Activated naive CD4-positive, alpha-beta T cell treated with anti-CD3 and anti-CD28 coated beads for 36 hours (primary cell): ENCODE measurements around the gene PBX1. TPM values are rescaled to one million over a fixed set of nuclear protein-coding genes. Genes with fewer than 3 reads are reported as not detected.

ENCODE experiments used
- CTCF ChIA-PET: fragments of 350-600 bp; sonication (Branson Sonifier 250); formaldehyde crosslinking; loops from one replicate; lab custom pipeline; 2021; ENCODE audit warnings: antibody characterized with exemption; lab: Charles Lee
- DNase-seq: peaks from one replicate; pipeline ENCODE4 v3.0.0-alpha.2; 2020
- H3K27ac Mint-ChIP-seq: one replicate; pipeline ENCODE4 v1.8.0; 2021; ENCODE audit warnings: mild to moderate bottlenecking, mixed read lengths
- H3K27me3 Mint-ChIP-seq: one replicate; pipeline ENCODE4 v1.8.0; 2021; ENCODE audit warnings: low read depth, mixed read lengths
- H3K36me3 Mint-ChIP-seq: one replicate; pipeline ENCODE4 v1.8.0; 2021; ENCODE audit warnings: low read depth, mixed read lengths
- H3K4me1 Mint-ChIP-seq: one replicate; pipeline ENCODE4 v1.8.0; 2021; ENCODE audit warnings: low read depth, mixed read lengths
- H3K4me3 Mint-ChIP-seq: one replicate; pipeline ENCODE4 v1.8.0; 2021; ENCODE audit warnings: mild to moderate bottlenecking, moderate library complexity, mixed read lengths
- H3K9me3 Mint-ChIP-seq: one replicate; pipeline ENCODE4 v1.8.0; 2021; ENCODE audit warnings: mixed read lengths
- intact Hi-C: fragments of 100-400 bp; cut with micrococcal nuclease; formaldehyde crosslinking; loops from one replicate; pipeline ENCODE4 v1.15.1; 2023
- total RNA-seq, 2 experiments: library from RNA; stranded (reverse); gene quantifications; one replicate each; pipeline ENCODE4 v1.2.3, GENCODE V29; 2021

The PBX1 gene
- total RNA-seq, 2 experiments from 2014 or later = 0.27 to 0.31 TPM

- no peaks in the 10 kb centered on the region for H3K9me3 Mint-ChIP-seq
- CTCF ChIA-PET = no interaction called here
- no peak overlapping the region for H3K27ac Mint-ChIP-seq
- H3K36me3 Mint-ChIP-seq = no peaks in the 10 kb centered on the region
- DNase-seq = no peak
- no peaks in the 10 kb centered on the region for H3K27me3 Mint-ChIP-seq
- no peak overlapping the region for H3K4me3 Mint-ChIP-seq
- intact Hi-C loops = no loop called here
- H3K4me1 Mint-ChIP-seq = no peaks in the 10 kb centered on the region
These were observed 148.9 kb downstream of the PBX1 start for GRCh38 chr1:164707868-164708331.

DNA sequence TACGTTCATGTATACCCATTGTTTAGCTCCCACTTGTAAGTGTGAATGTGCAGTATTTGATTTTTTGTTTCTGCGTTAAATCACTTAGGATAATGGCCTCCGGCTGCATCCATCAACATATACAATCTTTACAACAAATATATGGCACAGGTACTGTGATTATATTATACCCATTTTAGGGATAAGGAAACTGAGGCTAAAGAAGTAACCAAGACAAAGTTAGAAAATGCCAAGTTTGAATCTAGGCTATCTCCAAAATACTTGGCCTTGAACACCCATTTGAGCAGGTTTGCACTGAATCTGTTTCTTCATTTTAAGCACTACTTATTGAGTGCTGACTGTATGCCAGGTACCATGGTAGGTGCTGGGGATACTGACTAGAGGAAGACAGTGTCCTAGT is 149.6 kb downstream of the PBX1 start:
- H3K4me3 Mint-ChIP-seq = no peak overlapping the region
- H3K4me1 Mint-ChIP-seq = no peaks in the 10 kb centered on the region
- H3K36me3 Mint-ChIP-seq = no peaks in the 10 kb centered on the region
- CTCF ChIA-PET = no interaction called here
- no peak overlapping the region for H3K27ac Mint-ChIP-seq
- DNase-seq = no peak
- intact Hi-C loops = no loop called here
- no peaks in the 10 kb centered on the region for H3K9me3 Mint-ChIP-seq
- no peaks in the 10 kb centered on the region for H3K27me3 Mint-ChIP-seq

DNA sequence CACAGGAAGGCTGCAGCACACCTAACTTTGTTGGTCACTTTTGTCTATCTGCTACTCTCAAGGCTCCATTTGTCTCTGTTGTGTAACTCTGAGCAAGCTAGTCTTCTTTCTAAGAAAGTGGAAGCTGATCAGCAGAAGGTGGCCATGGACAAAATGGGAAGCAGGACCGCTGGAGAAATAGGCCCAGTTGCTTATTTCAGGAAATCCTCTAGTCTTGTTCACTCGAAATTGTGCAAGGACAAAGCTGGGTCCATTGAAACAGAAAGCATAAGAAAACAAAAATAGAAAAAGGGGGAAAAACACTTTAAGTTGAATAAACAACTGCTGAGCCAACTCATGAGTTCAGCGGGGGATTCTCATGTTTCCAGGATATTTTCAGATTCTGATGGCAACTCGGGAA is 150.1 kb downstream of the PBX1 start:
- no peaks in the 10 kb centered on the region for H3K36me3 Mint-ChIP-seq
- no peak for DNase-seq
- no peaks in the 10 kb centered on the region for H3K27me3 Mint-ChIP-seq
- no peak overlapping the region for H3K27ac Mint-ChIP-seq
- H3K4me1 Mint-ChIP-seq = no peaks in the 10 kb centered on the region
- intact Hi-C loops = no loop called here
- no peaks in the 10 kb centered on the region for H3K9me3 Mint-ChIP-seq
- CTCF ChIA-PET = no interaction called here
- no peak overlapping the region for H3K4me3 Mint-ChIP-seq

DNA sequence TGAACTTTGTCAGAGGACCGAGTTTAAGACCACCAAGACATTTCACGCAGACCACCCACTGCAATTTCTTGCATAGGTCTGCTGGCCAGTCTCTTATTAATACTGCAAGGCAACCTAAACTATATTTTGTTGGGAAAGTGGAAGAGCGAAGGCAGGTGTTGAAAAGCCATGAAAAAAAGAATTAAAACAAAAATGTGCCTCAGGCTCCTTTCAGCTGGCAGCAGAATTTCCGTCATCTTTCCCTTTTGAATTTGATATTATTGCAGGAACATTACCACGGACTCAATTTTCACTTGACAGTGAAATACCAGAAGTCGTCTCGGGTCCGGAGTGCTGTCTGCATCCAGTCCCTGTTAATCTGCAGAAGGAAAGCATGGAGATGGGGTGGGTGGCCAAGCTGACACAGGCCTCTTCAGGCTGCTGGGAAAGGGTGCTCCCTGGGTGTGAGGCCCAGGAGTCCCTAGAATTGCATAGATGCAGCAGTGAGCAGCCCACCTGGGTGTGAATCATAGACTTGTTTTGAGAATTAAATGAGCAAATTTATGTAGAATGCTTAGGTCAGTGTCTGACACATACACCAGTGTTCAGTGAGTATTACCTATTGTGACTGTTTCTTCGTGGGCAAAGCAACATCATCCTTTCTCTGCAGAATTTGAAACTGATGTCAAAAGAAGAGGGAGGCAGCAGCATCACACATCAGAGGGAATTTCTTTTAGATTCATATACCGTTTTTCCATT is 150.7 kb downstream of the PBX1 start:
- Mint-ChIP-seq H3K27me3 (no peaks in the 10 kb centered on the region), H3K4me3 (no peak overlapping the region), H3K4me1 (no peaks in the 10 kb centered on the region), H3K9me3 (no peaks in the 10 kb centered on the region), H3K36me3 (no peaks in the 10 kb centered on the region), H3K27ac (no peak overlapping the region)
- CTCF ChIA-PET = no interaction called here
- DNase-seq = no peak
- intact Hi-C loops = no loop called here

GRCh38 chr1:164712131-164713036 is 153.4 kb downstream of the PBX1 start:
- no peaks in the 10 kb centered on the region for H3K27me3 Mint-ChIP-seq
- H3K9me3 Mint-ChIP-seq = peaks cover 3% of the 10 kb centered on the region
- no peak for DNase-seq
- CTCF ChIA-PET = no interaction called here
- no peaks in the 10 kb centered on the region for H3K36me3 Mint-ChIP-seq
- no peak overlapping the region for H3K27ac Mint-ChIP-seq
- peaks cover 3% of the 10 kb centered on the region for H3K4me1 Mint-ChIP-seq
- H3K4me3 Mint-ChIP-seq = no peak overlapping the region
- intact Hi-C loops = no loop called here

DNA sequence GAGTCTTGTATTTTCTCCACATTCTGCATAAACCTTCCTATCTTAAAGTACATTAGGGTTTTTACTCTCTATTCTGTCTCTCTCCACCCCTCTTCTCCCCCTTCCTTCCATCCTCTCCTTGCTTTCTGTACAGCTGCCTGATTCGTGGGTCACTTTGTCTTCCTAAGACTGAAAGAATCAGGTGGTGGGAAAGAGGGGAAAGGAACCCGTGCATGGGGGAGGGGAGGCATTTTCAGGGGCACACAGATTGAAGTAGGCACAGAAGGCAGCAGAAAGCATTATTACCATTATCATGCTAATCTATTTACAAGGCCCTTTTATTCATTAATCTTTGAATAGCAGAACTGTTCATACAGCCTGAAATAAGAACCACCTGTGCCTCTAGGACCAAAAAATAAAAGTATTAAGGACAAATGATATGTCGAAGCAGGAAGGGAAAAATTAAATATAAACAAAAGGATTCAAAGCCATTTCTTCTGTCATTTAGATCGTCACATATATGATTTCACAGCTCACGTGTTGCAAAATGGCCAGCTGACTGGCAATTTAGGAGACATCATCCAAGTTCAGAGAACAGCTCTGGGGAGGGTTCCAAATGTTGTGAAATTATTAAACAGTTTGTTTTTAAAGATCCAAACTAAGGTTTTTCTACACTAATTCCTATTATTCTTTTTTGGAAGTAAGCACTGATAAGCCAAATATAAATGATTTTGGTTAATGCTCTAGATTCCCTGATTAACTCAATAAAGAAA is 154.6 kb downstream of the PBX1 start:
- Mint-ChIP-seq H3K36me3 (no peaks in the 10 kb centered on the region), H3K9me3 (peaks cover 3% of the 10 kb centered on the region), H3K4me1 (peaks cover 3% of the 10 kb centered on the region), H3K27ac (no peak overlapping the region), H3K27me3 (no peaks in the 10 kb centered on the region), H3K4me3 (no peak overlapping the region)
- intact Hi-C loops = no loop called here
- DNase-seq = no peak
- CTCF ChIA-PET = no interaction called here

DNA sequence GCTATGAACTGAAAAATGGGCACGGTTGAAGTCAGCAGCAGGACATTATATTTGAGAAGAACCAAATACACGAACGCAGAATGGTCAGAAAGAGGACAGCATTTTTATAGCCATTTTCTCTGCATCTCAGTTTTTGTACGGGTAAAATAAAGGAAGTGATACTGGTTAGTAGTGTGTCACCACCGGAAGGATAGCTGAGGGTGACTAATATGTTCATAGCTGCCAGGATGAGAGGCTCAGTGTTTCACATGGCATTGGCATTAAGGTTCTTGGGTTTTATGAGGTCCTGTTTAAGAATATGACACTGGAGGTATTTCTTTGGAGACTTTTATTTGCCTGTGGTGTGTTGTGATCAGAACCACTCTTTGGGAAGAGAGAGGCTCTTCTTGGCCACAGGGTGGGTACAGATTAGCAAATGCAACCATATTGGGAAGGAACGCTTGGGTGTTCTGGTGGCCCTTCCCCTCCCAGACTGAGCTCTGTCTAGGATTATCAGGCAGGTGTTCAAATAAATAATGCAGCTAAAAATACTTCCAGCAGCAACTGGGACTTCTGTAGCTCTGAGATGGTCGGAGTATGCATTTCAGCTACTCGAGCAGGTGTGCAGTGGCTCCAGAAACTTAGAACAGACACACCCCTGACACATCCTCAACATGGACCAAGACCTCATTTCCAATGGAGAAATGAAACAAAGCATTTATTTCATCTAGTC is 158.2 kb downstream of the PBX1 start:
- Mint-ChIP-seq H3K36me3 (no peaks in the 10 kb centered on the region), H3K4me3 (no peak overlapping the region), H3K27me3 (peaks cover 5% of the 10 kb centered on the region), H3K9me3 (peaks cover 4% of the 10 kb centered on the region), H3K4me1 (peaks cover 7% of the 10 kb centered on the region), H3K27ac (no peak overlapping the region)
- CTCF ChIA-PET = no interaction called here
- no peak for DNase-seq
- intact Hi-C loops = no loop called here

- intact Hi-C loops = no loop called here
- Mint-ChIP-seq H3K36me3 (no peaks in the 10 kb centered on the region), H3K9me3 (peaks cover 4% of the 10 kb centered on the region), H3K4me3 (no peak overlapping the region), H3K4me1 (peaks cover 7% of the 10 kb centered on the region), H3K27me3 (peaks cover 5% of the 10 kb centered on the region), H3K27ac (no peak overlapping the region)
- CTCF ChIA-PET = no interaction called here
- DNase-seq = no peak
These were observed 159.8 kb downstream of the PBX1 start for GRCh38 chr1:164718821-164719220.

DNA sequence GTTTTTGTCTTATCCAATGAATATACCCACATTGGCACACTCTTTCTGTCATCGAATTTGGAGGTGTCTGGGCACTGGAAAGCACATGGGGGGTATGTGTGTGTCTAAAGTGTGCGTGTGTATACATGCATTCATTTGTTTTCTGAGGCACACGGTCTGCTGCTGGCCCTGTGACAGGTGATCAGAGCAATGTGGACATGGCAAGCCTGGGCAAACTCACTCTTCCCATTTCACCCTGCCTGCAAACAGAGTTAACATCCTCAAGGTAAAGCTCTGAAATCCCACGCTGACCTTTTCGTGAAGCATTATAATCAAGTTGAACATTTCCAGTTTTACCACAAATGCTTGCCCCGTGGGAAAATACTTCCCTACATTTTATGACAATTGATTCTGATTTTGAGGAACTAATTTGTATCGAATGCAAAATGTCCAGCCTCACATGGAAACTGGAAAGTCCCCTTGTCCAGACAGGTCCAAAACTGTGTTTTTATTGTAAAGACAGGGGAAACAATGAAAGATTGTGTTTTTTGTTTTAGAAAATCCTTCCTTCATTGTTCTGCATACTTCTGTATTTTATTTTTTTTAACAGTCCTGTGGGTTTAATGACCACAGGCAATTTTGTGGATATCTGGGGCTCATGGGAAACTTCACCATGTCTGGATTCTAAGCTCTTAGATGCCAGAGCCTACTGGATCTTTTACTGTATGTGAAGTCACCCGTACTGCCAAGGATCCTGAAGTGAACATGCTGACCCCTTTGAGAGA is 160.9 kb downstream of the PBX1 start:
- no peak for DNase-seq
- CTCF ChIA-PET = no interaction called here
- H3K4me1 Mint-ChIP-seq = peaks cover 7% of the 10 kb centered on the region
- no peaks in the 10 kb centered on the region for H3K36me3 Mint-ChIP-seq
- intact Hi-C loops = no loop called here
- peaks cover 5% of the 10 kb centered on the region for H3K27me3 Mint-ChIP-seq
- peaks cover 4% of the 10 kb centered on the region for H3K9me3 Mint-ChIP-seq
- H3K27ac Mint-ChIP-seq = no peak overlapping the region
- no peak overlapping the region for H3K4me3 Mint-ChIP-seq

DNA sequence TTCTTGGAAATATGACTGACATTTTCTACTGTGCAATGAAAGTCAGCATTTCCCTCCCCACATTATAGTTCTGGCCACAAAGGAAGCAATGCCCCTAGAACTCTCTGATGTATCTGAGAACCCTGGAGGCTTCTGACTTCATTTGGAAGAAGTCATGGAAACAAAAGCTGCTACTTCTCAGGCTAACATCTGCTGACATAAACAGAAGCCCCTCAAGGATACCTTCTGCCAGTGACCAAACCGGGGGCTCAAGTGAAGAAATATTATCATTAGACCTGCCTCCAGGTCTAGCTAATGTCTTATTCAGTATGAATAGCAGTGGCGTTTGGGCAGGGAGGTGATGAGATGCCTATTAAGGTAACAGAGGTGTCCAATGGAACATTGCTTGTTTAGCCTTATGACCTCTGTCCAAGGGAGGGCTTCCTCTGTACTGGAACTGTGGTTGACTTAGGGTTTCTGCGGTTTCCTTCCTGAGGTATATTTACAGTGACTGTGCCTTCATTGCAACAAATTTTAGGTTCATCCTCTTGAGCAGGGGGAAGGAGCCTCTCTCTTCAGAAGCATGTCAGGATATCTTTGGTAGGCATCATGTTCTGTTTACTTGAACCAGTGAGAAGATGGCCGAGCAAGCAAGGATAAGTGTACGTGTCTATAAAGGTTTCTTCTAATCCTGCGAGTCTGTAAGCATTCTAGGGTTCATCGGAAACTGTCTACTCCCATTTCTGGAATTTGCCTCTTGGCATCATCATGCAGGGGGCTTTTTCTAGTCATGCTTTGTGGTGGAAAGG is 161.7 kb downstream of the PBX1 start:
- Mint-ChIP-seq H3K4me3 (no peak overlapping the region), H3K27ac (no peak overlapping the region), H3K36me3 (no peaks in the 10 kb centered on the region), H3K27me3 (peaks cover 5% of the 10 kb centered on the region), H3K9me3 (peaks cover 4% of the 10 kb centered on the region), H3K4me1 (peaks cover 7% of the 10 kb centered on the region)
- CTCF ChIA-PET = interaction anchor here (0.6 kb wide), 1 partner anchor 1044 kb away, joined by 3 read pairs; no protein-coding TSS in a partner anchor
- DNase-seq = no peak
- intact Hi-C loops = no loop called here

DNA sequence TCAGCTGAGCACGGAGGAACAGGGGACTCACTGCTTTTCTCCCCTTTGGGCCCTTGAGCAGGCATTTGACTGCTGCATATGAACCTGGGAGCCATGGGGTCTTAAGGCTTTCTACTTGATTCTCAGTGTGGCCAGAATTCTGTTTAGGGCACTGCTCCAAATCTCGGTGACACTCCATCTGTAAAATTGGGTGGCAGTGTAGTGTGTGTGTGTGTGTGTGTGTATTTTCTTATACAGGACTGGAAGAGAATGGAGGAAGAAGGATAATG is 162.2 kb downstream of the PBX1 start:
- no peak overlapping the region for H3K4me3 Mint-ChIP-seq
- peaks cover 5% of the 10 kb centered on the region for H3K27me3 Mint-ChIP-seq
- no peak overlapping the region for H3K27ac Mint-ChIP-seq
- intact Hi-C loops = no loop called here
- H3K4me1 Mint-ChIP-seq = peaks cover 7% of the 10 kb centered on the region
- CTCF ChIA-PET = interaction anchor here (0.6 kb wide), 1 partner anchor 1045 kb away, joined by 3 read pairs; no protein-coding TSS in a partner anchor
- DNase-seq = no peak
- H3K9me3 Mint-ChIP-seq = peaks cover 4% of the 10 kb centered on the region
- no peaks in the 10 kb centered on the region for H3K36me3 Mint-ChIP-seq
